Adrenal gland (tissue), 12 donors: ENCODE results near the gene TAGLN. TPM values are rescaled to one million over a fixed set of nuclear protein-coding genes. Genes with fewer than 3 reads are reported as not detected.

ENCODE experiments used
- DNase-seq, 7 donors: peaks; one replicate each; pipeline ENCODE4 v3.0.0-alpha.2; 2019 to 2020
- H3K27ac ChIP-seq, 5 donors: fragments of 200-600 bp; sonication (generic) in 4 of 5; 1 replicate in 3 of 5; 2 replicates in 2 of 5; pipeline versions ENCODE4 v1.5.1 to v1.8.0; 2016 to 2020; ENCODE audit warnings: mild to moderate bottlenecking in 1 of 5
- H3K27me3 ChIP-seq: fragments of 200-600 bp; 2 replicates; pipeline ENCODE4 v1.8.0; 2021
- H3K36me3 ChIP-seq, 2 donors: fragments of 200-600 bp; replicated peaks in 1 of 2; 1 replicate in 1 of 2; 2 replicates in 1 of 2; pipeline versions ENCODE4 v1.5.1 to v1.8.0; 2018 to 2022
- H3K4me1 ChIP-seq, 2 donors: fragments of 200-600 bp; replicated peaks in 1 of 2; 1 replicate in 1 of 2; 2 replicates in 1 of 2; pipeline versions ENCODE4 v1.5.1 to v1.8.0; 2018 to 2021
- H3K4me3 ChIP-seq, 4 donors: fragments of 200-600 bp; sonication (generic) in 3 of 4; one replicate each; pipeline ENCODE4 v1.5.1; 2016 to 2018
- H3K9me3 ChIP-seq, 3 donors: fragments of 200-600 bp; sonication (generic) in 1 of 3; replicated peaks in 1 of 3; 1 replicate in 2 of 3; 2 replicates in 1 of 3; pipeline versions ENCODE4 v1.5.1 to v1.8.0; 2016 to 2021
- CTCF ChIP-seq, 6 experiments: fragments of 450-650 bp in 4 of 6; fragments of 200-600 bp in 2 of 6; sonication (generic) in 1 of 6; IDR thresholded peaks; 1 replicate in 5 of 6; 2 replicates in 1 of 6; pipeline versions ENCODE4 v1.5.1 to v1.8.0; 2016 to 2021; ENCODE audit warnings: antibody characterized with exemption in 6 of 6, mild to moderate bottlenecking in 2 of 6, moderate library complexity in 1 of 6
- POLR2A ChIP-seq, 2 donors: fragments of 450-650 bp; IDR thresholded peaks; one replicate each; pipeline ENCODE4 v1.6.1; 2017; ENCODE audit warnings: antibody characterized with exemption in 2 of 2, mild to moderate bottlenecking in 2 of 2, moderate library complexity in 1 of 2
- WGBS, 4 donors: extraction: QIAGEN DNeasy Blood & Tissue Kit in 2 of 4; methylation state at CpG; one replicate each; pipeline versions ENCODE4 v1.1.5 to v1.1.7; 2013 to 2017; 5-methylcytosine and 5-hydroxymethylcytosine counted together
- intact Hi-C, 2 donors: fragments of 100-400 bp; cut with DNase I; formaldehyde crosslinking; loops; one replicate each; pipeline versions ENCODE4 v1.14.1 to v1.15.0; 2022 to 2023
- polyA plus RNA-seq, 3 donors: library from polyadenylated mRNA; stranded (reverse); fragments of 200-250 nt in 2 of 3; fragments of 350-450 nt in 1 of 3; fragmentation: Illumina TruSeq in 1 of 3; extraction: RNeasy Lipid Tissue Mini Kit (QIAGEN cat#74804) in 1 of 3; gene quantifications; one replicate each; pipeline ENCODE4 v1.2.3, GENCODE V29; 2013 to 2014
- total RNA-seq, 9 donors: library from RNA; depleted of rRNA in 4 of 9; stranded (reverse); fragments of >200 nt in 4 of 9; fragments of 120-200 nt in 1 of 9; fragmentation: NEBNext Ultra II Directional in 1 of 9; extraction: Animal tissue kit (Norgen Biotek cat#: 25700) in 1 of 9; gene quantifications; one replicate each; pipeline versions ENCODE4 v1.1.0 to v1.2.4, GENCODE V29; 2013 to 2023
- donor health status: healthy with polysubstance abuse.
- donor health status: Bipolar disorder and iron deficiency.
- donor health status: DM: yes; HTN: yes; CAD: no.
- donor health status: DM: no; HTN: no; CAD: no.
- donor health status: DM: no; HTN: no; CAD: no.
- donor health status: DM: yes; HTN: yes; CAD: no.

Gene TAGLN
- total and polyA plus RNA-seq, 12 donors: 37.1 to 1,290 (median 739) TPM

GRCh38 chr11:117219001-117219400, 19.8 kb downstream of the TAGLN start:
- no peak for TF ChIP-seq POLR2A (IDR thresholded peaks at IDR 0.05)
- H3K4me3 ChIP-seq: no peak overlapping the region
- intact Hi-C loops: no loop called here
- H3K27ac ChIP-seq: peak overlapping the region in 4 of 5 donors; percentile 27 to 95 (median 50)
- peaks cover 0 to 68% of the 10 kb centered on the region in 2 donors for H3K36me3 ChIP-seq
- H3K27me3 ChIP-seq: no peaks in the 10 kb centered on the region
- H3K4me1 ChIP-seq: peaks cover 0 to 43% of the 10 kb centered on the region in 2 donors
- peak in 2 of 7 donors; percentile 6 to 12 for DNase-seq
- 87 to 100% (median 92%) methylated on average over 6 to 9 of the region's 9 CpGs for WGBS, 4 donors
- H3K9me3 ChIP-seq: no peaks in the 10 kb centered on the region

- peak in 2 of 7 donors; percentile 4 to 13 for DNase-seq
- peak overlapping the region in 4 of 5 donors; percentile 27 to 95 (median 50) for H3K27ac ChIP-seq
- TF ChIP-seq POLR2A (IDR thresholded peaks at IDR 0.05) (no peak), CTCF (IDR thresholded peaks at IDR 0.05) (no peak)
- H3K4me1 ChIP-seq: peaks cover 0 to 43% of the 10 kb centered on the region in 2 donors
- no peaks in the 10 kb centered on the region for H3K9me3 ChIP-seq
- 85 to 93% (median 91%) methylated on average over 2 to 8 of the region's 8 CpGs for WGBS, 4 donors
- H3K36me3 ChIP-seq: peaks cover 0 to 67% of the 10 kb centered on the region in 2 donors
- no peak overlapping the region for H3K4me3 ChIP-seq
- intact Hi-C loops: no loop called here
- no peaks in the 10 kb centered on the region for H3K27me3 ChIP-seq
Measured at GRCh38 chr11:117219455-117219854, 20.3 kb downstream of the TAGLN start.

- H3K9me3 ChIP-seq: no peaks in the 10 kb centered on the region
- peaks cover 0 to 62% of the 10 kb centered on the region in 2 donors for H3K36me3 ChIP-seq
- 83 to 94% (median 91%) methylated on average over 4 of the region's 4 CpGs for WGBS, 4 donors
- peaks cover 0 to 43% of the 10 kb centered on the region in 2 donors for H3K4me1 ChIP-seq
- no peak overlapping the region for H3K4me3 ChIP-seq
- TF ChIP-seq POLR2A (IDR thresholded peaks at IDR 0.05) (no peak), CTCF (IDR thresholded peaks at IDR 0.05) (no peak)
- H3K27me3 ChIP-seq: no peaks in the 10 kb centered on the region
- DNase-seq: no peak
- peak overlapping the region in 4 of 5 donors; percentile 27 to 95 (median 52) for H3K27ac ChIP-seq
- intact Hi-C loops: loop anchor here in 1 of 2 donors (10.0 kb wide), 1 partner anchor 435 kb away; the partner anchor contains the start of gene ZPR1
Measured at GRCh38 chr11:117219995-117220394, 20.8 kb downstream of the TAGLN start.

GRCh38 chr11:117220568-117220967, 21.4 kb downstream of the TAGLN start:
- intact Hi-C loops: loop anchor here in 1 of 2 donors (10.0 kb wide), 1 partner anchor 436 kb away; the partner anchor contains the start of gene ZPR1
- Histone ChIP-seq H3K36me3 (peaks cover 0 to 66% of the 10 kb centered on the region in 2 donors), H3K27me3 (no peaks in the 10 kb centered on the region), H3K4me3 (no peak overlapping the region), H3K4me1 (peaks cover 0 to 43% of the 10 kb centered on the region in 2 donors), H3K9me3 (no peaks in the 10 kb centered on the region), H3K27ac (peak overlapping the region in 4 of 5 donors; percentile 21 to 95 (median 52))
- TF ChIP-seq CTCF (IDR thresholded peaks at IDR 0.05) (no peak), POLR2A (IDR thresholded peaks at IDR 0.05) (no peak)
- 64 to 87% (median 74%) methylated on average over 4 to 9 of the region's 9 CpGs for WGBS, 4 donors
- DNase-seq: peak in 2 of 7 donors; percentile 36 to 54
